ENCODE measurements around the gene SHC3.

The SHC3 gene

GRCh38 chr9:89153232-89154017 is 25.2 kb downstream of the SHC3 start:
- DNase-seq = peak; percentile 3

- no peak for DNase-seq
Observed at GRCh38 chr9:89149726-89150125, 28.9 kb downstream of the SHC3 start.

- DNase-seq = no peak
Observed at GRCh38 chr9:89145097-89145496, 33.5 kb downstream of the SHC3 start.

- no peak for DNase-seq
Observed at GRCh38 chr9:89144238-89144637, 34.4 kb downstream of the SHC3 start.

GRCh38 chr9:89143266-89143665 is 35.4 kb downstream of the SHC3 start:
- DNase-seq = no peak

- no peak for DNase-seq
Observed at GRCh38 chr9:89139455-89139854, 39.2 kb downstream of the SHC3 start.

- no peak for DNase-seq
Observed at GRCh38 chr9:89138463-89139390, 39.9 kb downstream of the SHC3 start.

- no peak for DNase-seq
Observed at GRCh38 chr9:89137542-89138462, 40.8 kb downstream of the SHC3 start.

- DNase-seq = no peak
Observed at GRCh38 chr9:89135591-89136166, 42.9 kb downstream of the SHC3 start.

GRCh38 chr9:89134709-89135108 is 43.9 kb downstream of the SHC3 start:
- DNase-seq = no peak

GRCh38 chr9:89122949-89123348 is 55.7 kb downstream of the SHC3 start:
- no peak for DNase-seq

- no peak for DNase-seq
Observed at GRCh38 chr9:89120704-89121103, 57.9 kb downstream of the SHC3 start.

- no peak for DNase-seq
Observed at GRCh38 chr9:89116805-89117192, 61.8 kb downstream of the SHC3 start.

- no peak for DNase-seq
Observed at GRCh38 chr9:89116064-89116804, 62.4 kb downstream of the SHC3 start.

GRCh38 chr9:89115426-89115825 is 63.2 kb downstream of the SHC3 start:
- DNase-seq = no peak

- DNase-seq = no peak
Observed at GRCh38 chr9:89114741-89115140, 63.9 kb downstream of the SHC3 start.

- DNase-seq = no peak
Observed at GRCh38 chr9:89113851-89114250, 64.8 kb downstream of the SHC3 start.

GRCh38 chr9:89112243-89112642 is 66.4 kb downstream of the SHC3 start:
- DNase-seq = no peak

- DNase-seq = no peak
Observed at GRCh38 chr9:89109666-89110065, 69.0 kb downstream of the SHC3 start.

- no peak for DNase-seq
Observed at GRCh38 chr9:89107406-89107805, 71.2 kb downstream of the SHC3 start.

- DNase-seq = no peak
Observed at GRCh38 chr9:89106224-89106851, 72.3 kb downstream of the SHC3 start.
